Breast epithelium (tissue), 3 donors: ENCODE data around the gene PIANP.

Source experiments
- POLR2A ChIP-seq: fragments of 450-650 bp; IDR thresholded peaks from one replicate; pipeline ENCODE4 v1.6.1; 2016; ENCODE audit warnings: antibody characterized with exemption, mild to moderate bottlenecking, moderate library complexity
- POLR2AphosphoS5 ChIP-seq, 3 donors: sonication (generic); formaldehyde crosslinking; IDR thresholded peaks; one replicate each; pipeline ENCODE4 v1.6.1; 2017; ENCODE audit warnings: antibody characterized with exemption in 3 of 3
- TF ChIP-seq, protein P1 (sequence below), 3 donors: fragments of 450-650 bp; IDR thresholded peaks; one replicate each; pipeline ENCODE4 v1.5.1; 2016 to 2017; ENCODE audit warnings: antibody characterized with exemption in 3 of 3, mild to moderate bottlenecking in 3 of 3, moderate library complexity in 3 of 3

GRCh38 chr12:6748761-6749160 is 48.1 kb upstream of the PIANP start:
- TF ChIP-seq, protein P1, sequence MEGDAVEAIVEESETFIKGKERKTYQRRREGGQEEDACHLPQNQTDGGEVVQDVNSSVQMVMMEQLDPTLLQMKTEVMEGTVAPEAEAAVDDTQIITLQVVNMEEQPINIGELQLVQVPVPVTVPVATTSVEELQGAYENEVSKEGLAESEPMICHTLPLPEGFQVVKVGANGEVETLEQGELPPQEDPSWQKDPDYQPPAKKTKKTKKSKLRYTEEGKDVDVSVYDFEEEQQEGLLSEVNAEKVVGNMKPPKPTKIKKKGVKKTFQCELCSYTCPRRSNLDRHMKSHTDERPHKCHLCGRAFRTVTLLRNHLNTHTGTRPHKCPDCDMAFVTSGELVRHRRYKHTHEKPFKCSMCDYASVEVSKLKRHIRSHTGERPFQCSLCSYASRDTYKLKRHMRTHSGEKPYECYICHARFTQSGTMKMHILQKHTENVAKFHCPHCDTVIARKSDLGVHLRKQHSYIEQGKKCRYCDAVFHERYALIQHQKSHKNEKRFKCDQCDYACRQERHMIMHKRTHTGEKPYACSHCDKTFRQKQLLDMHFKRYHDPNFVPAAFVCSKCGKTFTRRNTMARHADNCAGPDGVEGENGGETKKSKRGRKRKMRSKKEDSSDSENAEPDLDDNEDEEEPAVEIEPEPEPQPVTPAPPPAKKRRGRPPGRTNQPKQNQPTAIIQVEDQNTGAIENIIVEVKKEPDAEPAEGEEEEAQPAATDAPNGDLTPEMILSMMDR (IDR thresholded peaks at IDR 0.05): no peak
- TF ChIP-seq POLR2A: no peak
- TF ChIP-seq POLR2AphosphoS5 (IDR thresholded peaks at IDR 0.05): no peak
